HepG2 (cell line): Measurements from ENCODE around the gene GRID1. TPM values are rescaled to one million over a fixed set of nuclear protein-coding genes. Genes with fewer than 3 reads are reported as not detected.

ENCODE experiments used
- ATAC-seq: fragments of 200-7000 bp; cut with Tn5 transposase; 3 replicates; pipeline ENCODE4 v1.9.1; 2020; ENCODE audit warnings: mild to moderate bottlenecking, moderate library complexity
- BruUV-seq: library from RNA; stranded (reverse); fragments of 400-500 nt; replicated peaks from 2 replicates; lab custom pipeline; 2021; lab: Mats Ljungman, UMichigan
- CTCF ChIA-PET: fragments of 300-600 bp; formaldehyde crosslinking; extraction: SDS; loops from one replicate; lab custom pipeline; 2021; ENCODE audit warnings: low total read pairs, inconsistent platforms, low intra/inter-chr PET ratio; lab: Yijun Ruan, JAX
- POLR2A ChIA-PET: fragments of 350-600 bp; sonication (Branson Sonifier 250); formaldehyde crosslinking; loops from one replicate; lab custom pipeline; 2020; ENCODE audit warnings: antibody characterized with exemption, inconsistent platforms; lab: Yijun Ruan, JAX
- DNase-seq: peaks from one replicate; pipeline ENCODE4 v3.0.0-alpha.2; 2015; ENCODE audit warnings: low spot score
- FAIRE-seq: peaks from 3 replicates; lab custom pipeline; 2011; peaks lifted over from hg19 to GRCh38; lab: Jason Lieb, UNC
- H2AFZ ChIP-seq: one replicate; pipeline ENCODE4 v1.6.1; 2011; ENCODE audit warnings: low read length, inconsistent platforms
- H3K27ac ChIP-seq: fragments of 300-600 bp; 3 replicates; pipeline ENCODE4 v1.8.0; 2011; ENCODE audit warnings: mixed run types, mild to moderate bottlenecking, mixed read lengths, low read length, inconsistent platforms; ENCODE audit not compliant: insufficient read depth; ENCODE audit errors: extremely low read length
- H3K27me3 ChIP-seq, 2 experiments: fragments of 200-600 bp in 1 of 2; 2 replicates in 1 of 2; 3 replicates in 1 of 2; pipeline versions ENCODE4 v1.6.0 to v1.8.0; 2011; ENCODE audit warnings: low read length in 2 of 2, mild to moderate bottlenecking in 2 of 2, moderate library complexity in 2 of 2, inconsistent platforms in 1 of 2; ENCODE audit not compliant: insufficient read depth in 2 of 2, control insufficient read depth in 1 of 2
- H3K36me3 ChIP-seq, 2 experiments: fragments of 200-600 bp in 1 of 2; replicated peaks in 1 of 2; 2 replicates in 1 of 2; 3 replicates in 1 of 2; pipeline versions ENCODE4 v1.5.1 to v1.8.0; 2011; ENCODE audit warnings: low read length in 2 of 2, inconsistent platforms in 1 of 2; ENCODE audit not compliant: insufficient read depth in 2 of 2, control insufficient read depth in 1 of 2
- H3K4me1 ChIP-seq: 2 replicates; pipeline ENCODE4 v1.5.1; 2012; ENCODE audit warnings: low read length, inconsistent platforms; ENCODE audit not compliant: insufficient read depth
- H3K4me2 ChIP-seq: 2 replicates; pipeline ENCODE4 v1.6.0; 2011; ENCODE audit warnings: low read depth, low read length, inconsistent platforms
- H3K4me3 ChIP-seq, 3 experiments: fragments of 200-600 bp in 1 of 3; sonication (generic), shearing (Covaris generic) in 1 of 3; replicated peaks in 1 of 3; 2 replicates each; pipeline ENCODE4 v1.5.1; 2011 to 2016; ENCODE audit warnings: low read length in 3 of 3, inconsistent platforms in 2 of 3, low read depth in 2 of 3, mild to moderate bottlenecking in 2 of 3, control low read depth in 1 of 3, mixed read lengths in 1 of 3; ENCODE audit not compliant: insufficient read depth in 1 of 3
- H3K79me2 ChIP-seq: one replicate; pipeline ENCODE4 v1.6.1; 2011; ENCODE audit warnings: low read length, inconsistent platforms; ENCODE audit not compliant: insufficient read depth
- H3K9ac ChIP-seq: 2 replicates; pipeline ENCODE4 v1.6.0; 2011; ENCODE audit warnings: mild to moderate bottlenecking, low read depth, low read length, inconsistent platforms; ENCODE audit not compliant: insufficient read depth
- H3K9me3 ChIP-seq: 2 replicates; pipeline ENCODE4 v1.5.1; 2012; ENCODE audit warnings: mild to moderate bottlenecking, low read length
- H4K20me1 ChIP-seq: 2 replicates; pipeline ENCODE4 v1.6.0; 2011; ENCODE audit warnings: inconsistent platforms, mild to moderate bottlenecking, low read length, moderate library complexity; ENCODE audit not compliant: insufficient read depth
- ATAD3A ChIP-seq: sonication (generic); formaldehyde crosslinking; IDR thresholded peaks from 2 replicates; pipeline ENCODE4 v1.4.0; 2020; ENCODE audit warnings: missing genetic modification reagents
- ESRRA ChIP-seq: sonication (generic); formaldehyde crosslinking; IDR thresholded peaks from 2 replicates; pipeline ENCODE4 v1.5.1; 2020; ENCODE audit warnings: mild to moderate bottlenecking, low read depth, missing genetic modification reagents
- ISX ChIP-seq: sonication (generic); formaldehyde crosslinking; conservative IDR thresholded peaks from 2 replicates; pipeline ENCODE4 v1.5.0; 2020; ENCODE audit warnings: missing genetic modification reagents
- MTA3 ChIP-seq: sonication (generic); formaldehyde crosslinking; IDR thresholded peaks from 2 replicates; pipeline ENCODE4 v1.4.0; 2020; ENCODE audit warnings: missing genetic modification reagents
- MXD4 ChIP-seq: IDR thresholded peaks from 2 replicates; pipeline ENCODE4 v1.6.1; 2016; ENCODE audit warnings: mild to moderate bottlenecking, missing biosample characterization, missing genetic modification reagents
- SMAD3 ChIP-seq: sonication (generic); formaldehyde crosslinking; IDR thresholded peaks from 2 replicates; pipeline ENCODE4 v1.4.0; 2020; ENCODE audit warnings: missing genetic modification reagents
- ZNF205 ChIP-seq: IDR thresholded peaks from 2 replicates; pipeline ENCODE4 v1.6.1; 2018; ENCODE audit warnings: missing biosample characterization, missing genetic modification reagents
- ZNF224 ChIP-seq: sonication (generic); formaldehyde crosslinking; IDR thresholded peaks from 2 replicates; pipeline ENCODE4 v1.5.0; 2020; ENCODE audit warnings: mild to moderate bottlenecking, missing genetic modification reagents
- ZNF703 ChIP-seq: sonication (generic); formaldehyde crosslinking; IDR thresholded peaks from 2 replicates; pipeline ENCODE4 v1.5.1; 2020; ENCODE audit warnings: missing genetic modification reagents, mild to moderate bottlenecking, moderate library complexity, borderline replicate concordance
- WGBS: methylation state at CpG from one replicate; pipeline ENCODE4 v1.1.6; 2017; ENCODE audit warnings: low lambda C conversion rate; 5-methylcytosine and 5-hydroxymethylcytosine counted together
- in situ Hi-C: cut with HindIII; loops from 2 replicates; pipeline ENCODE4 v1.10.0; 2017; ENCODE audit warnings: low pct_unique_long_range_greater_than_20kb; ENCODE audit not compliant: extremely low pct_ligation_motif_present
- intact Hi-C: fragments of 100-400 bp; cut with micrococcal nuclease; formaldehyde crosslinking; loops from one replicate; pipeline ENCODE4 v1.10.0; 2022; ENCODE audit not compliant: unreplicated experiment
- polyA plus RNA-seq, 8 experiments: library from polyadenylated mRNA; depleted of rRNA in 3 of 8; stranded (reverse) in 7 of 8; unstranded in 1 of 8; fragments of >200 nt; fragmentation: Illumina TruSeq in 4 of 8; extraction: Trizol in 4 of 8; gene quantifications; 2 replicates each; pipeline versions ENCODE4 v1.2.1 to v1.2.3, GENCODE V29; 2011 to 2016; ENCODE audit warnings: low read depth in 4 of 8, missing spikeins in 1 of 8, mixed read lengths in 1 of 8; ENCODE audit not compliant: insufficient read depth in 1 of 8
- total RNA-seq, 5 experiments: library from RNA; depleted of rRNA; stranded (reverse); fragments of >200 nt; fragmentation: Illumina TruSeq; extraction: Trizol; gene quantifications; 2 replicates each; pipeline ENCODE4 v1.2.3, GENCODE V29; 2016; ENCODE audit warnings: low read depth in 1 of 5
- TF ChIP-seq, protein P1 (sequence below): sonication (generic); formaldehyde crosslinking; IDR thresholded peaks from 2 replicates; pipeline ENCODE4 v1.9.0; 2021; ENCODE audit warnings: missing genetic modification reagents, borderline replicate concordance
- TF ChIP-seq, protein P2 (sequence below): sonication (generic); formaldehyde crosslinking; IDR thresholded peaks from 2 replicates; pipeline ENCODE4 v1.5.1; 2020; ENCODE audit warnings: missing genetic modification reagents, mild to moderate bottlenecking, borderline replicate concordance
- TF ChIP-seq, protein P3 (sequence below): sonication (generic); formaldehyde crosslinking; IDR thresholded peaks from 2 replicates; pipeline ENCODE4 v1.4.0; 2020; ENCODE audit warnings: missing genetic modification reagents, borderline replicate concordance

GRID1 gene
- total and polyA plus RNA-seq, 2 of the 13 experiments (the other 11 are each of a cell fraction or from before 2014, with no cell fraction given), result 0.05 TPM; not detected in 1

DNA sequence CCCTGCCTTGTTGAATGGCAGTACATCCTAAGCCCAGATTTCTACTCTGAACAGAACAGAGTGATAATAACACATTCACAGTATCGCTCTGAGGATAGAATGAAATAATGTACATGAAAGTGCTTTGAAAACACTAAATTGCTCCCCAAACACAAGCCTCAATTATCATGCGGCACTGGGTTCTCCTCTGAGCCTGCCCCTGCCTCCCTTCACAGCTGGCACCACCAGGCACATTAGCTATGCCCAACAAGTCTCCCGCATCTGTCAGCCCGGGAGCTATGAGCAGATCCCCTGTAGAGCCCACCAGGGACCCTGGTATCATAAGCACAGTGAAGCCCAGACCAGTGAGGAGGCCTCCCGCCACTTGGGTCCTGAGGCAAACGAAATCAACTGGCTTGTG, 405.5 kb downstream of the GRID1 start:
- H3K79me2 ChIP-seq, result no peaks in the 10 kb centered on the region
- H3K9me3 ChIP-seq, result no peaks in the 10 kb centered on the region
- POLR2A ChIA-PET, result no interaction called here
- no peak overlapping the region for H2AFZ ChIP-seq
- TF ChIP-seq, protein P1, sequence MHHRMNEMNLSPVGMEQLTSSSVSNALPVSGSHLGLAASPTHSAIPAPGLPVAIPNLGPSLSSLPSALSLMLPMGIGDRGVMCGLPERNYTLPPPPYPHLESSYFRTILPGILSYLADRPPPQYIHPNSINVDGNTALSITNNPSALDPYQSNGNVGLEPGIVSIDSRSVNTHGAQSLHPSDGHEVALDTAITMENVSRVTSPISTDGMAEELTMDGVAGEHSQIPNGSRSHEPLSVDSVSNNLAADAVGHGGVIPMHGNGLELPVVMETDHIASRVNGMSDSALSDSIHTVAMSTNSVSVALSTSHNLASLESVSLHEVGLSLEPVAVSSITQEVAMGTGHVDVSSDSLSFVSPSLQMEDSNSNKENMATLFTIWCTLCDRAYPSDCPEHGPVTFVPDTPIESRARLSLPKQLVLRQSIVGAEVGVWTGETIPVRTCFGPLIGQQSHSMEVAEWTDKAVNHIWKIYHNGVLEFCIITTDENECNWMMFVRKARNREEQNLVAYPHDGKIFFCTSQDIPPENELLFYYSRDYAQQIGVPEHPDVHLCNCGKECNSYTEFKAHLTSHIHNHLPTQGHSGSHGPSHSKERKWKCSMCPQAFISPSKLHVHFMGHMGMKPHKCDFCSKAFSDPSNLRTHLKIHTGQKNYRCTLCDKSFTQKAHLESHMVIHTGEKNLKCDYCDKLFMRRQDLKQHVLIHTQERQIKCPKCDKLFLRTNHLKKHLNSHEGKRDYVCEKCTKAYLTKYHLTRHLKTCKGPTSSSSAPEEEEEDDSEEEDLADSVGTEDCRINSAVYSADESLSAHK, result no peak
- H3K36me3 ChIP-seq, result no peaks in the 10 kb centered on the region
- DNase-seq (no peak), FAIRE-seq (no peak), ATAC-seq (no peak)
- WGBS, result 2% methylated on average over 4 of the region's 6 CpGs
- H3K27me3 ChIP-seq, result peaks cover 0 to 1% of the 10 kb centered on the region in 2 experiments; a peak in 2 of 5 replicates
- CTCF ChIA-PET, result no interaction called here
- no peak overlapping the region for H3K4me2 ChIP-seq
- H4K20me1 ChIP-seq, result no peaks in the 10 kb centered on the region
- intact Hi-C loops (no loop called here), in situ Hi-C loops (no loop called here)
- H3K9ac ChIP-seq, result no peak overlapping the region
- H3K4me1 ChIP-seq, result no peaks in the 10 kb centered on the region
- no peak overlapping the region for H3K4me3 ChIP-seq
- H3K27ac ChIP-seq, result no peak overlapping the region
- BruUV-seq, result no TSS peak

DNA sequence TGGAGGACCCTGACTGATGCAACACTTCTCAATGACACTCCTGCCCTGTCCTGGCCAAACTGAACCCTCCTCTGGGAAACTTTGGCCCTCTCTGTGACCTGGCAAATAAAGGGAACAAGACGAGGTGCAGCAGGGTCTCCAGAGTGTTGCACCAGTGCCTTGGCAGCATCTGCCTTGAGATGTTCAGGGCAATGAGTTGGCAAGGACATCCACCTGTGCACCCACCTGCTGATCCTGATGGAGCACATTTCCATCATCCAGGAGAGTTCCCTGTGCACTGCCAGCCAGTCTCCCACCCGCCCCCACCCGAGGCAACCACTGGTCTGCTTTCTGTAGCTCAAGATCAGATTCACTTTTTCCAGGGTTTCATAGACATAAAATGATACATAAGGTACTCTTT, 407.4 kb downstream of the GRID1 start:
- no peak overlapping the region for H3K4me3 ChIP-seq
- no peaks in the 10 kb centered on the region for H4K20me1 ChIP-seq
- no peaks in the 10 kb centered on the region for H3K36me3 ChIP-seq
- POLR2A ChIA-PET, result no interaction called here
- CTCF ChIA-PET, result no interaction called here
- in situ Hi-C loops, result no loop called here
- H2AFZ ChIP-seq, result no peak overlapping the region
- no peak overlapping the region for H3K27ac ChIP-seq
- WGBS, result 0% methylated on average over 2 of the region's 3 CpGs
- no TSS peak for BruUV-seq
- no peak for FAIRE-seq
- H3K27me3 ChIP-seq, result peaks cover 0 to 1% of the 10 kb centered on the region in 2 experiments; a peak in 3 of 5 replicates
- H3K9me3 ChIP-seq, result no peaks in the 10 kb centered on the region
- TF ChIP-seq SMAD3 (no peak), ESRRA (CRISPR knock-in tag) (no peak), ZNF205 (CRISPR knock-in tag) (no peak), MXD4 (no peak), ZNF224 (CRISPR knock-in tag) (no peak), ATAD3A (CRISPR knock-in tag) (no peak), ZNF703 (CRISPR knock-in tag) (no peak), MTA3 (CRISPR knock-in tag) (no peak), ISX (CRISPR knock-in tag) (no peak)
- TF ChIP-seq, protein P2, sequence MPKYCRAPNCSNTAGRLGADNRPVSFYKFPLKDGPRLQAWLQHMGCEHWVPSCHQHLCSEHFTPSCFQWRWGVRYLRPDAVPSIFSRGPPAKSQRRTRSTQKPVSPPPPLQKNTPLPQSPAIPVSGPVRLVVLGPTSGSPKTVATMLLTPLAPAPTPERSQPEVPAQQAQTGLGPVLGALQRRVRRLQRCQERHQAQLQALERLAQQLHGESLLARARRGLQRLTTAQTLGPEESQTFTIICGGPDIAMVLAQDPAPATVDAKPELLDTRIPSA (CRISPR knock-in tag), result no peak
- TF ChIP-seq, protein P3, sequence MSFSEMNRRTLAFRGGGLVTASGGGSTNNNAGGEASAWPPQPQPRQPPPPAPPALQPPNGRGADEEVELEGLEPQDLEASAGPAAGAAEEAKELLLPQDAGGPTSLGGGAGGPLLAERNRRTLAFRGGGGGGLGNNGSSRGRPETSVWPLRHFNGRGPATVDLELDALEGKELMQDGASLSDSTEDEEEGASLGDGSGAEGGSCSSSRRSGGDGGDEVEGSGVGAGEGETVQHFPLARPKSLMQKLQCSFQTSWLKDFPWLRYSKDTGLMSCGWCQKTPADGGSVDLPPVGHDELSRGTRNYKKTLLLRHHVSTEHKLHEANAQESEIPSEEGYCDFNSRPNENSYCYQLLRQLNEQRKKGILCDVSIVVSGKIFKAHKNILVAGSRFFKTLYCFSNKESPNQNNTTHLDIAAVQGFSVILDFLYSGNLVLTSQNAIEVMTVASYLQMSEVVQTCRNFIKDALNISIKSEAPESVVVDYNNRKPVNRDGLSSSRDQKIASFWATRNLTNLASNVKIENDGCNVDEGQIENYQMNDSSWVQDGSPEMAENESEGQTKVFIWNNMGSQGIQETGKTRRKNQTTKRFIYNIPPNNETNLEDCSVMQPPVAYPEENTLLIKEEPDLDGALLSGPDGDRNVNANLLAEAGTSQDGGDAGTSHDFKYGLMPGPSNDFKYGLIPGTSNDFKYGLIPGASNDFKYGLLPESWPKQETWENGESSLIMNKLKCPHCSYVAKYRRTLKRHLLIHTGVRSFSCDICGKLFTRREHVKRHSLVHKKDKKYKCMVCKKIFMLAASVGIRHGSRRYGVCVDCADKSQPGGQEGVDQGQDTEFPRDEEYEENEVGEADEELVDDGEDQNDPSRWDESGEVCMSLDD (CRISPR knock-in tag), result no peak
- TF ChIP-seq, all 625 proteins: peak for 0
- DNase-seq, result no peak
- intact Hi-C loops, result no loop called here
- no peak for ATAC-seq
- Histone ChIP-seq H3K9ac (no peak overlapping the region), H3K79me2 (no peaks in the 10 kb centered on the region), H3K4me1 (no peaks in the 10 kb centered on the region), H3K4me2 (no peak overlapping the region)
